HG03460 (cell line): ENCODE measurements around the gene PRR13.
"Not testable (repeated sequence)": the region's sequence is repeated elsewhere in the genome, so short reads cannot be mapped to it uniquely, and the experiment has no call there.

Source experiments
- ATAC-seq: cut with Tn5 transposase; IDR thresholded peaks from one replicate; pipeline ENCODE4 v1.9.1; 2021; ENCODE audit not compliant: unreplicated experiment

The PRR13 gene

DNA sequence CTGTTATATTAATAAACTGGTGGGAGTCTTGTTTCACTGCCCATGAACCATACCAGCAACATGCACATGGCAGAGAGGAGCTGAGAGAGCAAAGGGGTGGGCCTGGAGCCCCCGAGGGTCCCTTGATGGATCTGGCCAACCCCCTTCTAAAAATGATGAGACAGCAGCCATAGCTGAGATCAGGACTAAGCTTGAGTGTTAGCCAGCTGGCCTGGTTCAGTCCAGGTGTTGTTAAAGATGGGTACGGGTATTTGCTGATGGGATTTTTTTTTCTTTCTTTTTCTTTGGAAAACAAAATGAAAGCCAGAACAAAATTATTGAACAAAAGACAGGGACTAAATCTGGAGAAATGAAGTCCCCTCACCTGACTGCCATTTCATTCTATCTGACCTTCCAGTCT, 26.3 kb downstream of the PRR13 start:
- no peak for ATAC-seq

GRCh38 chr12:53468282-53468681, 26.7 kb downstream of the PRR13 start:
- ATAC-seq, result no peak

GRCh38 chr12:53472056-53472582, 30.6 kb downstream of the PRR13 start:
- ATAC-seq, result no peak

DNA sequence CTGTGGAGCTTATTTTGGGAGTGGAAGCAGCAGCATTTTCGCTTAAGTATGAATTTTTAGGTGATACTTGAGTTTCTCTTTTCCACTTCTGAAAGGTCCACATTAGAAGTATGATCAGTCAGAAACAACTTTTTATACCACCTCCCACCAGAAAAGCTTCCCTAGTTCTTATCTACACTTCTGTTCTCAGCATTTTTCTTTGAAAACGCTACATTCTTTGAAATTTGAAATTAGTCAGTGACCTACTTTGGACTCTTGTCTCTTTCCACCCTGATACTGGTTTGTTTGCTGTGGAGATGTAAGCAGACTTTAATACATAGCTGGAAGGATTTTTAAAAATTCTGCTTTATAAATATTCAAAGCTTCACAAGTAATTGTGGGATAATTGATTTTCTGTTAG, 32.5 kb downstream of the PRR13 start:
- no peak for ATAC-seq

GRCh38 chr12:53474819-53475218, 33.3 kb downstream of the PRR13 start:
- no peak for ATAC-seq

GRCh38 chr12:53476769-53477209, 35.3 kb downstream of the PRR13 start:
- ATAC-seq, result no peak

DNA sequence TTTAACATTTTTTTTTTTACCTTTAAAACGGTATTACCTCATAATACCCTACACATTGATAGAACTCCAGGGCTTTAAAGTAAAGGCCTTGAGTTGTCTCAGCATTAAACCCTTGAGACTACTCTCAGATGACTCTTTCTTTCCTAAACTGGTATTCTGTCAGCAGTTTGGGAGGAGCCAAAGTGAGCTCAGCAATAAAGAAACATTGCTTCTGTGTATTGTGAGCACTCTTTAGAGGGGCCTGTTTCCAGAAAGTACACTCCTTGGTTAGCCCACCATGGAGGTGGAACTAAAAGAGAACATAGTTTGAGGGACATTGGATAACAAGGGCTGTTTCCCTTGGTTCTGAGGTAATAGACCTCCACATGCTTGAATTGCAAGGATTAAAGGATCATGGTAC, 37.3 kb downstream of the PRR13 start:
- no peak for ATAC-seq

GRCh38 chr12:53479331-53479730, 37.8 kb downstream of the PRR13 start:
- ATAC-seq, result no peak

DNA sequence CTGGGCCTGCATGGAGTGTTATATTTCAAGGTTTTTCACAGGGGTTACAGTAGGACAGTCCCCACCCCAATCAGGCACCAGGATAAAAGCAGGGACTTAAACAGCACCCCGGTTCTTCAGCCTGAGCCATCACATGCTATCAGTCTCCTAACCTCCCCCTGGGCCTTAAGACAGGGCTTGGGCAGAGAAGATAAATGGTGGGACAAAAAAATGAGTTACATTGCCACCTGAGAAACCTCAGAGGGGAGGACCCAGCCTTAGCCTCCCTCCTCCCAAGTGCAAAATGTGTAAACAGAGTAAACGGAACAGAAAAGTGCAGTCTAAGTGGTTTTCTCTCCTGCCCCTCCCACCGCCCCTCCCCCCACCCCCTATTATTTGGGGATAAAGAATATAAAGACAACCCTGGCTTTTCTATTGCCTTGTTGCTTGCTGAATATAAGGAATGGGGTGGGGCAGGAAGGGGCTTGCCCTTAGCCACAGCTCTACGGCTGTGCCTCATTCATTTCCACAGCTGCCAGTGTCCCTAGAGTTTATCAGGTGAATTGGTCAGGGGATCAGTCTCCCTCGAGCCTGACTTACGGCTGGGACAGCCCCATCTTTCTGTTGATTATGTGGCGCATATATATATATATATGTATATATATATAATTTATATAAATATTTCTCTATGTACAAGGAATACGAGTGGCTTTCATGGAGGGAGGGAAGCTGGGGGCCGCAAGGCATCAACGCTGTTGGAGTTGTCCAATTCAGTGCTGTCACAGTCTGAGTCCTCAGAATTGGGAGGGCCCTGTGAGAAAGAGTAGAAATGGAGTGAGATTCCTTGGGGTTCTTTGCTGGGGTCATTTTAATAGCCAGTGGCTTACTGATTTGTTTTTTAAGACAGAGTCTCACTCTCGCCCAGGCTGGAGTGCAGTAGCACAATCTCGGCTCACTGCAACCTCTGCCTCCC, 39.2 kb downstream of the PRR13 start:
- ATAC-seq, result no peak

DNA sequence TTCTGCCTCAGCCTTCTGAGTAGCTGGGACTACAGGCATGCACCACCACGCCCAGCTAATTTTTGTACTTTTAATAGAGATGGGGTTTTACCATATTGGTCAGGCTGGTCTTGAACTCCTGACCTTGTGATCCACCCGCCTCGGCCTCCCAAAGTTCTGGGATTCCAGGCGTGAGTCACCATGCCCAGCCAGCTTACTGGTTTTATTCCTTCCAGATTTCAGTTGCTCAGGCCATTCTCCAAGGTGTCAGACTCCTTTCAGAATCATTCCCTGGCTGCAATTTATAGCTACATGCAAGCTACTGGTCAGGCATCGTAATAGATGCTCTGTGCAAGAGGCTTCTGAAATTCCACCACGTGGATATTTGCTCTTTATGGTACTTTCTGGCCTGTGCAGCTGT, 39.9 kb downstream of the PRR13 start:
- not testable (repeated sequence) for ATAC-seq

DNA sequence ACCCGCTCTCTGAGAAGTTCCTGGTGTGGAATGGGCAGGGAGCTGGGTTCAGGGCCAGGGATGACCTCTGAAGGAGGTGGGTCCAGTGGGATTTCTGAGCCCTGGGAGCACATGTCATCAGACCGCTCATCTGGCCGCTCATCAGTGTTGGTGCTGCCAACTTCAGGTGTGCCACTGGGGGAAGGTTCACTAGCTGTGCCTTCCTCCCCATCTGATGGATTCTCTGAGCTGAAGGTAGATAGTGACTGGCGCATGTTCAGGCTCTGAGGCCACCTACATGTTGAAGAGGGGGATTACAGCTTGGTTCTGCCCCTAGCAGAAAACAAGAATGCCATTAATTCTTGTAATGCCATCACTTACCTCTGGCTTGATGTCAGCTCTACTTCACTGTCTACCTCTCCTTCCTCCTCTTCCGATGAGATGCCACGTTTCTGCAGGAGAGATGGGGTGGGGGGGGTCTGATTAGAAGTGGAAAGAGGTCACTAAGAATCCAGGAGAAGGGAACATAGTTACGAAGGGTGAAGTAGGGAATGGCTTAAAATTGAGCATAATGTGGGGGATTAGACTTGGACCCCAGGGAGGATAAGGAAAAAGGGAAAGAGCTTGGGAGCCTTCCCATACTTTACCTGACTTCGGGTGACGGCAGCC, 40.5 kb downstream of the PRR13 start:
- ATAC-seq, result no peak

- no peak for ATAC-seq
Measured at GRCh38 chr12:53482626-53483168, 41.2 kb downstream of the PRR13 start.

GRCh38 chr12:53483225-53483978, 41.9 kb downstream of the PRR13 start:
- ATAC-seq, result no peak

DNA sequence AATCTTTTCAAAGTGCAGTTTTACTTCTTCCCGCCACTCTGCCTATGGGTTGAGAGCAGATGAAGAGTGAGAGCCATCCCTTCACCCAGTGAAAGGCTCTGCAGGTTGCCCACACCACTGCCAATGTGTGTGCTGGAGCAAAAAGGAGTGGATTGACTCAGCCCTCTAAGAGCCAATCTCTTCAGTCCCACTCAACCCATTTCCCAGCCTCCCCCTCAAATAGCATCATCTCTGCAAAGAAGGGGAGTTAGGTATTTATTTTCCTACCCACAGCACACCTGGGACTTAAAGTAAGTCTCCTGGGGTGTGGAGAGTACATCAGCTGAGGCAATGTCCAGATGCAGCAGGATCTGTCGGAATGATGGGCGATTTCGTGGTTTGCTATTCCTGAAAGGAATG, 42.4 kb downstream of the PRR13 start:
- ATAC-seq, result no peak

DNA sequence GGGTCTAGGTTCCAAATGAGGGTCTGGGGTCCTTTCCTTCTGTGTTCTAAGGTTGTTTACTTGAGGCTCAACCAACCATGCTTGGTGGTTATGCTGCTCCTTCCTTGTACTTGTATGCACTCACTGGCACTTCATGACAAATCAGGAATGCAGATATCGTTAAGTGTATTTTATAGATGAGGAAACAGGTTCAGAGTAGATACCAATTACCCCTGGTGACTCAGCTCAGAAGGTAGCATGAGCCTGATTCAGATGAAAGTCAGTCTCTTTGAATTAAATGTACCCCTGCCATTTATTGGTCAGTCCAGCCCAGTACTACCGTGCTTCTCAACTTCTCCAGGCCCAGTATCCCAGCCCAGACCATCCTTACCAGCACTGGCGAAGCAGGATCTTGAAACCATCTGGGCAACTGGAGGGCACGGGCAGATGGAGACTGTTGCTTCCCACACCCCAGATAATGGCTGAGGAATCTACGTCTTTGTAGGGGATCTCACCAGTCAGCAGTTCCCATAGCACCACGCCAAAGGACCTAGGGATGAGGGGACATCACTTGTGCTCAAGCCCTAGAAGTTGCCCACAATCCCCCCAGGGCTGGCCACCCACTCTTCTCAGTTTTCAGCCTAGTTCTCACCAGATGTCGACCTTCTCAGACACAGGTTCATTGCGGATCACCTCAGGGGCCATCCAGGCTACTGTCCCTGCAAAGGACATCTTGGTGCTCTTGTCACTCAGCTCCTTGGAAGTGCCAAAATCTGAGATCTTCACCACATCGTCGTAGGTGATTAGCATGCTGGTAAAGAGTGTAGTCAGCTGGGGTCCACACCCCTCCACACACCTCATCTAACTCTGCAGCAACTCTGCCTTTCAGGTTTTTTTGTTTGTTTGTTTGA, 43.4 kb downstream of the PRR13 start:
- ATAC-seq, result no peak

DNA sequence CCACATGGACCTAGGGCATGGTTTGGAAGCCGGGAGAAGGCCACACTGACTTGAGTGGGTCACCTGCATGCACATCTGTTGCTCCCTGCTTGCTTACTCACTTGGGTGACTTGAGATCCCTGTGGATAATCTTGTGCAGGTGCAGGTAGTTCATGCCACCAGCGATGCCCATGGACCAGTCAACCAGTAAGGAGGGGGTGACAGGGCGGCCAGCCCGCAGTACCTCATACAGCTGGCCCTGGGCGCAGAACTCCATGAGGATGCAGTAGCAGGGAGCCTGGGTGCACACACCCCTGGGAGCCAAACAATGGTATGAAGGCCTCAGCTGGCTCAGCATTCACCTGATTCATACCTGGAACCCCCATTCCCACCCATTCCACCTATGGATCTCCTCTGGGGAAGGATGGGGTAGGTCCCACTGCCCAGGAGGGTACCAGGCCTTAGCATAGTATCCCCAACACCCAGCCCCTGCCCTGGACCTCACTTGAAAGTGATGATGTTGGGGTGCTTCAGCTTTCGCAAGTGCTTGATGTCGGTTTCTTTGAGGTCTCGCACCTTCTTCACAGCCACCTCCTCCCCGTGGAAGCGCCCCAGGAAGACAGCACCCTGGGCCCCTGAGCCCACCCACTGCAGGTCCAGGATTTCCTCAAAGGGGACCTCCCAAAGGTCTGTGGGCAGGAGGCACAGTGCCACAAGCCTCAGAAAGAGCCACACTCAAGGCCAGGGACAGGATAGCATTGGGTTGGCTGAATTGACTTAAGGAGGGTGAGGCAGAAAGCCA, 44.6 kb downstream of the PRR13 start:
- no peak for ATAC-seq

- no peak for ATAC-seq
Measured at GRCh38 chr12:53486736-53487487, 45.4 kb downstream of the PRR13 start.

GRCh38 chr12:53489242-53489864, 47.8 kb downstream of the PRR13 start:
- no peak for ATAC-seq
